GM11168 (cell line): ENCODE measurements around the gene C6orf89.
"Not testable (repeated sequence)": the region's sequence is repeated elsewhere in the genome, so short reads cannot be mapped to it uniquely, and the experiment has no call there.

Source experiments
- in situ Hi-C: fragments of 300-500 bp; cut with MboI; formaldehyde crosslinking; loops from one replicate; pipeline ENCODE4 v1.12.0; 2022; ENCODE audit warnings: low sequenced_read_pairs; ENCODE audit not compliant: unreplicated experiment

The C6orf89 gene

GRCh38 chr6:36916126-36916525 lies 30.4 kb downstream of the C6orf89 start:
- in situ Hi-C loops: no loop called here

- in situ Hi-C loops: no loop called here
These were observed 31.9 kb downstream of the C6orf89 start for GRCh38 chr6:36917541-36918193.

- in situ Hi-C loops: no loop called here
These were observed 34.3 kb downstream of the C6orf89 start for GRCh38 chr6:36920049-36920448.

GRCh38 chr6:36920546-36920945 lies 34.8 kb downstream of the C6orf89 start:
- in situ Hi-C loops: no loop called here

GRCh38 chr6:36924131-36924530 lies 38.4 kb downstream of the C6orf89 start:
- in situ Hi-C loops: no loop called here

DNA sequence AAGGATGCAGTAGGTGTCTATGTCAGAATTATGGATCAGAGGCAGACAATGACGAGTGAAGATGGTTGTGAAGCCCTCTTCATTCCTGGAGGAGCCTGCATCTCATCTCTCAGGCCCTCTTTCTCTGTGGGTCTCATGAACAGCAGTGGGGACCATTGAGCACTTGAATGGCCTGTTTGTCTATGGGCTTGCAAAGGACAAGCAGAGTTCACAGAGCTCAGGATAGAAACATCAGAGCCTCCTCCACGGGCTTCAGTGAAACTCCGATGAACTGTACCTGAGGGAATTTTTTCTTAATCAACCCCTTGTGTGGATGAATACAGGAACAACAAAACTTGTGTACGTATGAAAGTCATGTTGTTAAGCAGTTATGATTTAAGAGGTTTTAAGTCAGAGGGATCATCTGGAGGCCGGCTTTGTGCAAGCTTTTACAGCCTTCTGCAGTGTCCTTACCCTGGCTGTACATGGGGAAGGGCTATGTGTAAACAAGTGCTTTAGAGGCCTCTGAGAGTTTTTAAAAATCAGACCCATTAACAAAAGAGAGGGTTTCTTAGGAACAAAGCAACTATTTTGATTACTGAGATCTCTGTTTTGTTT lies 39.1 kb downstream of the C6orf89 start:
- in situ Hi-C loops: no loop called here

GRCh38 chr6:36925809-36926208 lies 40.1 kb downstream of the C6orf89 start:
- in situ Hi-C loops: no loop called here

DNA sequence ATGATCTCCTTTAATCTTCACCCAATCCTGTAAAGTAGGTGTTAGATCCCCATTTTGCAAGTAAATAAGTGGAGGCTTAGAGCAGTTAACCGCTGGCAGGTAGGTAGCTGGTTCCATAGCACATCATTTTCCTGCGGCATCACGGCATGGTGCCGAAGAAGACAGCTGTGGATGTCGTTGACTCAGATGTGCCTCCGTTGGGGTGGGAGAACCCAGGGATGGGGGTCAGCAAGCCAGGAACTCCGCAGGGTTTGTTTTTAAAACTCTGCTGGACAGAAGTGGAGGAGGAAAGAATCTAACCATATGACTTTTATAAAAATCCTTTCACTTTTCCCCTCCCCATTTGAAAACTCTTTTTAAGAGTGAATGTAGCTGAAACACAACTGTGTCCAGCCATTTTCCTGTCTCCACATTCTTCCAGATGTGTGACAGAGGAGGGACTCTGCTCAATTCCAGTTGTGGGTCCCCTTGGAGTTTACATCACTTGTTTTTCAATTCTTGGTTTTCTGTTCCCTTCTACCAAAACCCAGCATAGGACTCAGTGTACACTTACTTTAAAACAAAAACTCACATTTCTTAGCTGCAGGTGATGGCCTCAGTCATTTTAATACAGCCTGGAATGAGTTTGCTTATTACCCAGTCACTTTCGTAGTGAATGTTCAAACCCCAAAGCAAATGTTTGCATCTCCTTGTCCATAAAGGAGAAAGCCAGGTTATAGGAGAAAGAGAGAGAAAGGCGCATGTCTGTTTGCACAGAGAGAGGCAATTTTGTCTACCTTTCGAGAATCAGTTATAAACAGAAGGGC lies 41.2 kb downstream of the C6orf89 start:
- in situ Hi-C loops: no loop called here

- in situ Hi-C loops: no loop called here
These were observed 42.2 kb downstream of the C6orf89 start for GRCh38 chr6:36927691-36928546.

GRCh38 chr6:36928547-36928918 lies 42.8 kb downstream of the C6orf89 start:
- in situ Hi-C loops: no loop called here

DNA sequence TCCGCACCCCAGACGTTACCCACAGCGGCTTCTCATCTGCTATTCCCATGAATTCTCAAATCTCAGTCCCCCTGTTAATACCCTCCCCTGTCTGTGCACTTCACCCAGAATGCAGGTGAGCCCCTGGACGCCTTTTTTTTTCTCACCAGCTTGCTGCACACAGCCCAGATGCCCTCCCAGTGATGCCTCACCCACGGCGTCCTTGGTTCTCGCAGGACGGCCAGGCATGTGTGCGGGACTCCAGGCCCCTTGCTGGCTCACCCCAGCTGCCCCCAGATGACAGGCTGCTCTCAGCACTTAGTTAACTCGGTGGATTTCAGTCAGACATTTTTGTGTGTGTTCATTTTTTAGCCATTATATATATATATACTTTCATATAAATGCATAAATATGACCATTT lies 43.4 kb downstream of the C6orf89 start:
- in situ Hi-C loops: no loop called here

DNA sequence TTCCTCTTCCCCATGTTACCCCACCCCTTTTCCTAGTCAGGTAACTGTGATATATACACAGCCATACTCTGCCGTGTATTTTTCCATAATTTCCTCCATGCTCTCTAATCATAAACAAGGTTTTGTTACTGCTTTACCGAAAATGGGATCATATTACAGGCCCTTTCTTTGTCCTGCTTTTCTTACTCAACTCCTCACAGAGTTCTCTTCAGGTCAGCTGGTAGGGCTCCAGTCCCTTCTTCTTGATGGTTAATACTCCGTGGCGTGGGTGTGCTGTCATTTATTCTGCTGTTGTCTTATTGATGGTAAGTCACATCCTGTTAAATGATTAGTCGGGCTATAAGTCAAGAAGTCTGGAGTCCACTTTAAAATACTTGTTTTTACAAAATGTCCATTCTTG lies 43.9 kb downstream of the C6orf89 start:
- in situ Hi-C loops: no loop called here

DNA sequence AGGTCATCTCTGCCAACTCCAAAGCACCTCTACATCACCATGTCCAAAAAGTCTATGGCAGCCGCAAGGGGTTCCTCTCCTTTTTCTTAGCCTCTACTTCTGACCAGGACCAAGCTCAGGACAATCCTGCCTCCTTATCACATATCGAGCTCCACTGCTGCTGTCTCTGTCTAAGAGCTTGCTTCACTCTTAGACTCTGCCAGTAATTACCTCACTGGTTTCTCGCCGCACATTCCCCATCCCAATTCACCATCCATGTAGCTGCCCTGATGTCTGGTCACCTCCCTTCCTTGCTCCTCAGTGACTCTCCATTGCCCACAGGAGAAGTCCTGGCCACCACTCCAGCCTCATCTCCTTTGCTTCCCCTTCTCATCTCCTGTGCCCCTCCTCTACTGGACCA lies 44.7 kb downstream of the C6orf89 start:
- in situ Hi-C loops: no loop called here

GRCh38 chr6:36933102-36933501 lies 47.4 kb downstream of the C6orf89 start:
- in situ Hi-C loops: no loop called here

DNA sequence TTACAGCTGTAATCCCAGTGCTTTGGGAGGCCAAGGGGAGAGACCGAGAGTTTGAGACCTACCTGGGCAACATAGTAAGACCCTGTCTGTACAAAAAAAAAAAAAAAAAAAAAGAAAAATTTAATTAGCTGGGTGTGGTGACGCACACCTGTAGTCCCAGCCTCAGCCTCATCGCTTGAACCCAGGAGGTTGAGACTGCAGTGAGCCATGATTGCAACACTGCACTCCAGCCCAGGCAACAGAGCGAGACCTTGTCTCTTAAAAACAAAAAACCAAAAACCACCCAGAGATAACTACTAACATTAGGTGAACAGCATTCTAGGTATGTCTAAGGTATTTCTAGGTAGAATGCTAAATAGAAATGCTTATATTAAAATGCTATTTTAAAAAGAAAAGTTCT lies 47.8 kb downstream of the C6orf89 start:
- in situ Hi-C loops: no loop called here

DNA sequence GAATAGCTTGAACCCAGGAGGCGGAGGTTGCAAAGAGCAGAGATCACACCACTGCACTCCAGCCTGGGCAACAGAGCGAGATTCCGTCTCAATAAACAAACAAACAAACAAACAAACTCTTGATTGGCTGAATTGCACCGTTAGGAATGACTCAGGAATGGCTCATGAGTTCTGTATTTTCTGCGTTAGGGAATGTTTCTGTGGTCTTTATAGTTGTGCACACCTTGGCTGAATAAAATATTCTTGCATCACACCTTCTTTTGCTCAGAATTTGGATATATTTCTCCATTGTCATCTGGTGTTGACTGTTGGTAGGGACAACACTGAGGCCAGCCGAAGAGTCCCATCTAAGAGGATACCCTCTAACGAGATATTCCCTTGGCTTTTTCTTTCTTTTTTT lies 49.1 kb downstream of the C6orf89 start:
- in situ Hi-C loops: no loop called here

DNA sequence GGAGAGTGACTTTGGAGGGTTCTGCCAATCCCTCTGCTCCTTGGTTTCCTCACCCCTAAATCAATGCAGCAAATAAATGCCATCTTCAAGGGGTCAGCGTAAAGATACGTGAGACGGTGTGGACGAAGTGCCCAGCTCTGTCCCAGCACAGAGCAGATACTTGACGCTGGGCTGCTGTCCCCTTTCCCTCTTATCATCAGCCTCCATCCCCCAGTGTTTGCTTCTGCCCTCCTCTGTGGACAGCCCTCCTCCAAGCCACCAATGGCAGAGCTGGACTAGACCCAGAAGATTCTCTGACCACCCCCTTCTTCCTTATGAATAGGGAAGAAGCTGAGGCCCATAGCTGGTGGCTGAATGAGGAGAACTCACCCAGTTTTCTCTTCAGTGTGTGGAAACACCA lies 51.1 kb downstream of the C6orf89 start:
- in situ Hi-C loops: no loop called here

DNA sequence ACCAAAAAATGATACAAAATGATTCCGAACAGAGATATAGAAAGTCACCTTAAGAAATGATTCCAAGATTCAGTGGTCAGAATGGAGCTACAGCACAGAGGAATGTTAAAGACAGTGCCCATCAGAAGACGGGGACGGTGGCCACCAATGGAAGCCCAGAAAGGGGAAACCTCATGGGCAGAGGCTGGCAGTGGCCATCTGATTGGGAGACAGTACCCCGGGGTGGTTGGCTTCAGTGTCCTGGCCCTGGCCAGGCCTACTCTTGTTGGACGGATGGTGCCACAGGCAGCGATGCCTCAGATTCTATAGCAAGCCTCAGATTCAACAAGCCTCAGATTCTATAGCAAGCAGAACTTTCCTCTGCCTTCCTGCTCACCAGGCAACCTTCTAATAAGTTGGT lies 52.1 kb downstream of the C6orf89 start:
- in situ Hi-C loops: no loop called here

DNA sequence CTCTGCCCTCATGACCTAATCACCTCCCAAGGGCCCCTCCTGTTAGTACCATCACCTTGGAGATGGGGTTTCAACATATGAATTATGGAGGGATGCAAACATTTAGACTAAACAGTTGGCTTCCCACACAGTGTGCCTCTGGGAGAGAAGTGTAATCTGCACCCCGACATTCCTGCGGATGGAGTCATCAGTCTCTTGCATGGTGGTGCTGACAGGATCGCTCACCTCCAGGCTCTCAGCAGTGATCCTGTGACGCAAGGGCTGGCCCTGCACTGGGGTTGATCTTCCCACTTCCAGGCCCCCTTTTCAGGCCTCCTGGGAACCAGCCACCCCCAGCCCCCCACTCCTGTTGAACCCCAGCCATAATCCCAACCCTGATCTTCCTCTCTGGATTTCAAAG lies 52.8 kb downstream of the C6orf89 start:
- in situ Hi-C loops: no loop called here

DNA sequence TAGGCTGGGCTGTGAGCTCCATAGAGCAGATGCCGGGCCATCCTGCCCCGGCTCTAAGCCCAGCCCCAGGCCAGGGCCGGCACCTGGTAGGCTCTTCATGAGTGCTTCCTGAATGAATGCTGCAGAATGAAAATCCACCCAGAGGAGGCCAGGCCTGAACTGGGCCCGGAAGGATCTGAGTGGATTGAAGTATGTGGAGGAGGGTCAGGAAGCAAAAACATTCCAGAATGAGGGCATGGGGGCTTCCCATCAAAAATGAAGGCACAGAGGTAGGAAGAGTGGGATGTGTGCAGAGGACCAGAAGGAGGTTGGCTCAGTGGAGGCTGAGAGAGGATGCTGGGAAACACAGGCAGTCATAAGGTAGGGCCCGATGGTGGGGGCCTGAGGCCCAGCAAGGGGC lies 53.3 kb downstream of the C6orf89 start:
- in situ Hi-C loops: not testable (repeated sequence)

GRCh38 chr6:36940027-36940426 lies 54.3 kb downstream of the C6orf89 start:
- in situ Hi-C loops: no loop called here
